Glutamatergic neuron (in vitro differentiated cells): ENCODE results near the gene THUMPD3. TPM values are rescaled to one million over a fixed set of nuclear protein-coding genes. Genes with fewer than 3 reads are reported as not detected.

ENCODE experiments used
- DNase-seq: peaks from one replicate; pipeline ENCODE4 v3.0.0; 2022
- H3K27ac Mint-ChIP-seq: one replicate; pipeline ENCODE4 v1.8.0; 2020; ENCODE audit warnings: mild to moderate bottlenecking, mixed read lengths, inconsistent platforms; ENCODE audit not compliant: unreplicated experiment
- H3K27me3 Mint-ChIP-seq: one replicate; pipeline ENCODE4 v1.8.0; 2020; ENCODE audit warnings: mild to moderate bottlenecking, moderate library complexity, mixed read lengths, inconsistent platforms; ENCODE audit not compliant: unreplicated experiment
- H3K36me3 Mint-ChIP-seq: one replicate; pipeline ENCODE4 v1.8.0; 2020; ENCODE audit warnings: mild to moderate bottlenecking, mixed read lengths, inconsistent platforms; ENCODE audit not compliant: unreplicated experiment
- H3K4me1 Mint-ChIP-seq: one replicate; pipeline ENCODE4 v1.8.0; 2020; ENCODE audit warnings: mild to moderate bottlenecking, low read depth, mixed read lengths, inconsistent platforms; ENCODE audit not compliant: unreplicated experiment
- H3K4me3 Mint-ChIP-seq: one replicate; pipeline ENCODE4 v1.8.0; 2020; ENCODE audit warnings: mild to moderate bottlenecking, mixed read lengths, inconsistent platforms; ENCODE audit not compliant: unreplicated experiment
- H3K9me3 Mint-ChIP-seq: one replicate; pipeline ENCODE4 v1.8.0; 2020; ENCODE audit warnings: mild to moderate bottlenecking, moderate library complexity, mixed read lengths, inconsistent platforms; ENCODE audit not compliant: unreplicated experiment
- total RNA-seq: library from RNA; stranded (reverse); fragmentation: NEBNext Ultra II Directional; extraction: Animal tissue kit (Norgen Biotek cat#: 25700); gene quantifications from one replicate; pipeline ENCODE4 v1.2.1, GENCODE V29; 2021; ENCODE audit not compliant: unreplicated experiment
- TF ChIP-seq, protein P1 (sequence below): fragments of 200-600 bp; sonication (generic); IDR thresholded peaks from one replicate; pipeline ENCODE4 v1.5.0; 2021; ENCODE audit not compliant: partially characterized antibody, unreplicated experiment

THUMPD3 gene
- total RNA-seq, 1 donor from 2014 or later: 50.2 TPM

- no peak for DNase-seq
- no peaks in the 10 kb centered on the region for H3K4me1 Mint-ChIP-seq
- H3K27me3 Mint-ChIP-seq: no peaks in the 10 kb centered on the region
- peaks cover 5% of the 10 kb centered on the region for H3K9me3 Mint-ChIP-seq
- H3K36me3 Mint-ChIP-seq: peaks cover 34% of the 10 kb centered on the region
- H3K4me3 Mint-ChIP-seq: no peak overlapping the region
- TF ChIP-seq, protein P1, sequence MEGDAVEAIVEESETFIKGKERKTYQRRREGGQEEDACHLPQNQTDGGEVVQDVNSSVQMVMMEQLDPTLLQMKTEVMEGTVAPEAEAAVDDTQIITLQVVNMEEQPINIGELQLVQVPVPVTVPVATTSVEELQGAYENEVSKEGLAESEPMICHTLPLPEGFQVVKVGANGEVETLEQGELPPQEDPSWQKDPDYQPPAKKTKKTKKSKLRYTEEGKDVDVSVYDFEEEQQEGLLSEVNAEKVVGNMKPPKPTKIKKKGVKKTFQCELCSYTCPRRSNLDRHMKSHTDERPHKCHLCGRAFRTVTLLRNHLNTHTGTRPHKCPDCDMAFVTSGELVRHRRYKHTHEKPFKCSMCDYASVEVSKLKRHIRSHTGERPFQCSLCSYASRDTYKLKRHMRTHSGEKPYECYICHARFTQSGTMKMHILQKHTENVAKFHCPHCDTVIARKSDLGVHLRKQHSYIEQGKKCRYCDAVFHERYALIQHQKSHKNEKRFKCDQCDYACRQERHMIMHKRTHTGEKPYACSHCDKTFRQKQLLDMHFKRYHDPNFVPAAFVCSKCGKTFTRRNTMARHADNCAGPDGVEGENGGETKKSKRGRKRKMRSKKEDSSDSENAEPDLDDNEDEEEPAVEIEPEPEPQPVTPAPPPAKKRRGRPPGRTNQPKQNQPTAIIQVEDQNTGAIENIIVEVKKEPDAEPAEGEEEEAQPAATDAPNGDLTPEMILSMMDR: no peak
- H3K27ac Mint-ChIP-seq: no peak overlapping the region
Observed at GRCh38 chr3:9324944-9325343, 37.9 kb upstream of the THUMPD3 start.

DNA sequence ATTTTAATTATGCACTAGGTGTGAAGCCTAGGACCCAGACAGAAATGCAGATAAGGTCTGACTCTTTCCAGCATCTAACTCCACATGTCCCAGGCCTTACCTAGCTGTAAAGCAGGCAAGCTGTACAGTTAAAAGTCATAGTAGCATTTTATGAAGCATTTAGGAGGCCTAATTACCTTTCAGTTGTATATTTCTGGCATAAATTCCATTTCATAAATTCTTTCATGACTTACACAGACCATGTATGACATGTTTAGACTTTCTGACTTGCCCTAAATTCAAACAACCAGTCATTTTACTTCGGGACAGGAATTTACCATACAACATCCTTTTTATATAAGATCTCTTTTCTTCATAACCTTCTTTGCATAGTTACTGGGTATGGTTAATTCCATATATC, 35.3 kb upstream of the THUMPD3 start:
- H3K9me3 Mint-ChIP-seq: peaks cover 5% of the 10 kb centered on the region
- H3K27ac Mint-ChIP-seq: no peak overlapping the region
- H3K4me1 Mint-ChIP-seq: no peaks in the 10 kb centered on the region
- H3K36me3 Mint-ChIP-seq: peaks cover 42% of the 10 kb centered on the region
- no peaks in the 10 kb centered on the region for H3K27me3 Mint-ChIP-seq
- TF ChIP-seq, protein P1: no peak
- no peak overlapping the region for H3K4me3 Mint-ChIP-seq
- no peak for DNase-seq

- peaks cover 38% of the 10 kb centered on the region for H3K36me3 Mint-ChIP-seq
- H3K9me3 Mint-ChIP-seq: peaks cover 5% of the 10 kb centered on the region
- no peaks in the 10 kb centered on the region for H3K27me3 Mint-ChIP-seq
Observed at GRCh38 chr3:9330166-9330703, 32.6 kb upstream of the THUMPD3 start.

DNA sequence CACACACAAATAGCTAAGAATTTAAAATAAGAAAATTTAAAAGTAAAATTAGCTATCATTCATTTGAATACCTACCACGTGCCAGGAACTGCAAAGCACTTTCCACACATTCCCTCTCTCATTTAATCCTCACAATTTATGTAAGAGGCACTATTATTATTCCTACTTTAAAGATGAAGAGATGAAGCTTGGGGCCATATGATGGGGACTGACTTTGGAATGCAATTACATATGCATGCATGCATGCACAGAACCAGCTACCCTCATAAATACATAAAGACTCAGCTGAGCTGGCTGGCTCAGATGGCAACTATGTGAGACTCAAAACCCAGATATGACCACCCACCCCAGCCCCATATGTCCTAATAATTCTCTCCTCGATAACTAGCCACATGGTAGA, 31.7 kb upstream of the THUMPD3 start:
- Mint-ChIP-seq H3K27ac (no peak overlapping the region), H3K9me3 (peaks cover 5% of the 10 kb centered on the region), H3K27me3 (no peaks in the 10 kb centered on the region), H3K4me3 (no peak overlapping the region), H3K4me1 (no peaks in the 10 kb centered on the region), H3K36me3 (peaks cover 33% of the 10 kb centered on the region)
- TF ChIP-seq, protein P1: no peak
- DNase-seq: no peak

More at GRCh38 chr3:9330166-9330703, 32.6 kb upstream of the THUMPD3 start:
- TF ChIP-seq, protein P1: no peak
- Mint-ChIP-seq H3K27ac (no peak overlapping the region), H3K4me3 (no peak overlapping the region), H3K4me1 (no peaks in the 10 kb centered on the region)
- no peak for DNase-seq

DNA sequence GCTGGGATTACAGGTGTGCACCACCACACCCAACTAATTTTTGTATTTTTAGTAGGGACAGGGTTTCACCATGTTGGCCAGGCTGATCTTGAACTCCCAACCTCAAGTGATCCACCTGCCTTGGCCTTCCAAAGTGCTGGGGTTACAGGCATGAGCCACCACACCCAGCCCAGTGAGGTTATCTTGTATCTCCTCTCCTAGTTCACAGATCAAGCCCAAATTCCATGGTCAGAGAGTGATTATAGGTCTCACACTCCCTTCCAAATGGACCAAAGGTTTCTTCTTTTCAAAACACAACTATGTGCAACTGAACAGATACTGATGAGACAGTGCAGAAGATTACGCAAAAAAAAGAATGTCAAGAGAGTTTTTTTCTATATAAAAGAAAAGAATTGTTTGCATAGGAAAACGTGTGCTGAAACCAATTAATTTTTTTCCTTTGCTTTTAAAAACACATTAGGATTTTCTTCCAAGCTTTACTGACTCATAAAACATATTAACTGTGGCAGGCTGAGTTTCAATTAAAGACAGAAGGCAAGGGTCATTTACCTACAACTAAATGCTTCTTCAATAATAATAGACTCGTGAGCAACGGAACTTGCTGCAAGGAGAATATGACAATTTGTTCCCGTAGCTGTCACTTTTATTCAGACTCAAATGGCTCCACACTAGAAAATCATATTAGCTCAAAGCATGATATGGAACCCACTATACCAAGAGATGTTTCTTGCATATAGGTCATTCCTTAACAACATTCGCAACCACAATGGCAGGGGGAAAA, 30.4 kb upstream of the THUMPD3 start:
- TF ChIP-seq, protein P1: no peak
- H3K4me1 Mint-ChIP-seq: no peaks in the 10 kb centered on the region
- H3K27me3 Mint-ChIP-seq: no peaks in the 10 kb centered on the region
- H3K36me3 Mint-ChIP-seq: peaks cover 29% of the 10 kb centered on the region
- H3K9me3 Mint-ChIP-seq: peaks cover 3% of the 10 kb centered on the region
- no peak for DNase-seq
- H3K4me3 Mint-ChIP-seq: no peak overlapping the region
- no peak overlapping the region for H3K27ac Mint-ChIP-seq
